ENCODE results near the gene UQCR11.

GRCh38 chr19:1591421-1592023 lies 13.7 kb downstream of the UQCR11 start:
- TF ChIP-seq CTCF (conservative IDR thresholded peaks at IDR 0.05 in 1 of 2, IDR thresholded peaks at IDR 0.05 in 1 of 2; ENCODE audit: extremely low read depth in 1 of 2, insufficient read depth in 1 of 2, low read depth in 1 of 2, low read length in 2 of 2) (no peak), EZH2 (IDR thresholded peaks at IDR 0.05; ENCODE audit: borderline replicate concordance, low read length) (no peak)

Measured in mammary epithelial cell (primary cell).